Sigmoid colon (tissue), 4 donors: ENCODE results near the gene DACH1.

Source experiments
- EP300 ChIP-seq, 4 donors: sonication (generic); formaldehyde crosslinking; IDR thresholded peaks; one replicate each; pipeline ENCODE4 v1.6.1; 2017; ENCODE audit warnings: antibody characterized with exemption in 4 of 4
- POLR2A ChIP-seq, 2 donors: fragments of 450-650 bp; IDR thresholded peaks; one replicate each; pipeline ENCODE4 v1.6.1; 2016; ENCODE audit warnings: antibody characterized with exemption in 2 of 2, mild to moderate bottlenecking in 2 of 2, moderate library complexity in 2 of 2
- TF ChIP-seq, protein P1 (sequence below), 4 experiments: fragments of 450-650 bp in 3 of 4; fragments of 200-600 bp in 1 of 4; IDR thresholded peaks; one replicate each; pipeline ENCODE4 v1.5.1; 2016 to 2019; ENCODE audit warnings: antibody characterized with exemption in 4 of 4, mild to moderate bottlenecking in 3 of 4, moderate library complexity in 2 of 4

DNA sequence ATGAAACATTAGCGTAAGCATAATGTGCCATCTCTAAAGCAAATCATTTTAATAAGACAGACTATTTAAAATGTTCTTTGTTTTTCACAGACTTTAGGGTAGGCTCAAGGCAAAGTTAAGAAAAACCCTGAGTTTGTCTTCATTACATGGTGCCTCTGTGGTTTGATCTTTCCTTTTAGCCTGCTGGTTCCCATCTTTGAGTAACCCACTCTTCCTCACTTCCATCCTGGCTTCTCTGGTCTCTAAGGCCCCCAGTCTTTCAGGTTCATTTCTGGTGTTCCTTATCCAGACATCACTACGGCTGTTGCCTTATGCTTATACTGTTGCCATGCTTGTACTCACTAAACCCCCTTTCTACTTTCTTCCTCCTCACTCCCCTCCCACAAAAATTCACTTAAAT is 38.4 kb downstream of the DACH1 start:
- TF ChIP-seq, protein P1, sequence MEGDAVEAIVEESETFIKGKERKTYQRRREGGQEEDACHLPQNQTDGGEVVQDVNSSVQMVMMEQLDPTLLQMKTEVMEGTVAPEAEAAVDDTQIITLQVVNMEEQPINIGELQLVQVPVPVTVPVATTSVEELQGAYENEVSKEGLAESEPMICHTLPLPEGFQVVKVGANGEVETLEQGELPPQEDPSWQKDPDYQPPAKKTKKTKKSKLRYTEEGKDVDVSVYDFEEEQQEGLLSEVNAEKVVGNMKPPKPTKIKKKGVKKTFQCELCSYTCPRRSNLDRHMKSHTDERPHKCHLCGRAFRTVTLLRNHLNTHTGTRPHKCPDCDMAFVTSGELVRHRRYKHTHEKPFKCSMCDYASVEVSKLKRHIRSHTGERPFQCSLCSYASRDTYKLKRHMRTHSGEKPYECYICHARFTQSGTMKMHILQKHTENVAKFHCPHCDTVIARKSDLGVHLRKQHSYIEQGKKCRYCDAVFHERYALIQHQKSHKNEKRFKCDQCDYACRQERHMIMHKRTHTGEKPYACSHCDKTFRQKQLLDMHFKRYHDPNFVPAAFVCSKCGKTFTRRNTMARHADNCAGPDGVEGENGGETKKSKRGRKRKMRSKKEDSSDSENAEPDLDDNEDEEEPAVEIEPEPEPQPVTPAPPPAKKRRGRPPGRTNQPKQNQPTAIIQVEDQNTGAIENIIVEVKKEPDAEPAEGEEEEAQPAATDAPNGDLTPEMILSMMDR (IDR thresholded peaks at IDR 0.05), result no peak
- TF ChIP-seq POLR2A (IDR thresholded peaks at IDR 0.05) (no peak), EP300 (IDR thresholded peaks at IDR 0.05) (no peak)
